ENCODE measurements around the gene GMPR2. TPM values are rescaled to one million over a fixed set of nuclear protein-coding genes. Genes with fewer than 3 reads are reported as not detected.

Gene GMPR2
- total RNA-seq, 1 experiment from 2014 or later: 164 TPM

DNA sequence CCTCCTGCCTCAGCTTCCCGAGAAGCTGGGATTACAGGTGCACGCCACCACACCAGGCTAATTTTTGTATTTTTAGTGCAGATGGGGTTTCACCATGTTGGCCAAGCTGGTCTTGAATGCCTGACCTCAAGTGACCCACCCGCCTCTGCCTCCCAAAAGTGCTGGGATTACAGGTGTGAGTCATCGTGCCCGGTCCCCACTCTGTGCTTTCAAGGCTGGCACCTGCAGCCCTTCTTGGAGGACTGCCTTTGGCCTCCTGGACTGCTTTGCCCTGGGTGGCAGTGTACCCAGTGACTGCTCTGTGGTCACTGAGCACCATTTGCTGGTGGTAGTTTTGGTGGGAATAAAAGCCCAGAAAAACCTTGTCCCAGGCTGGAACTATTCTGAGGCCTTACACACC is 54.3 kb downstream of the GMPR2 start:
- H2AFZ ChIP-seq (ENCODE audit: low read length): no peak overlapping the region
- no peak overlapping the region for H3K9ac ChIP-seq (ENCODE audit: low read length)
- no peak for DNase-seq
- H3K4me2 ChIP-seq (ENCODE audit: low read depth, low read length, poor library complexity, severe bottlenecking): no peak overlapping the region
- H3K9me2 ChIP-seq (replicated peaks; ENCODE audit: insufficient read depth, low read length): no peaks in the 10 kb centered on the region
- H4K20me1 ChIP-seq (ENCODE audit: insufficient read depth, low read depth, low read length): no peaks in the 10 kb centered on the region
- H3K4me1 ChIP-seq (ENCODE audit: low read length): no peaks in the 10 kb centered on the region
- H3K4me3 ChIP-seq (ENCODE audit: low read length): no peak overlapping the region
- H3K79me2 ChIP-seq (ENCODE audit: low read length): peaks cover 14% of the 10 kb centered on the region; the same call in 1 of the 2 replicates
- no peaks in the 10 kb centered on the region for H3K27me3 ChIP-seq (ENCODE audit: low read length)
- H3K9me3 ChIP-seq (ENCODE audit: low read length): no peaks in the 10 kb centered on the region
- H3K27ac ChIP-seq (ENCODE audit: low read length): no peak overlapping the region
- H3K36me3 ChIP-seq (ENCODE audit: insufficient read depth, low read length): peaks cover 12% of the 10 kb centered on the region; the same call in 1 of the 2 replicates

Small RNAs within 50 kb of the gene (small RNA-seq; reads per million reads assigned to genes)
- gene AL136295.4: not detected
- 0.28 reads per million for gene CHMP4A
- not detected for gene MDP1

Other genes with a start within 250 kb of the GMPR2 start
- 53.7 and 66.1 TPM in 2 replicates for gene DHRS4L2, start 244.0 kb upstream of the GMPR2 start, total RNA-seq (2014; rRNA removed; shearing (Covaris generic); ENCODE audit: low replicate concordance)
- 58.4 and 110 TPM in 2 replicates for gene CARMIL3, start 180.9 kb upstream of the GMPR2 start, total RNA-seq (2014; rRNA removed; shearing (Covaris generic); ENCODE audit: low replicate concordance)
- gene CPNE6, start 161.4 kb upstream of the GMPR2 start, total RNA-seq (2014; rRNA removed; shearing (Covaris generic); ENCODE audit: low replicate concordance): 0.04 and 1.3 TPM in 2 replicates
- gene PCK2, start 138.6 kb upstream of the GMPR2 start, total RNA-seq (2014; rRNA removed; shearing (Covaris generic); ENCODE audit: low replicate concordance): 106 and 151 TPM in 2 replicates
- 93.5 and 103 TPM in 2 replicates for gene DCAF11, start 118.2 kb upstream of the GMPR2 start, total RNA-seq (2014; rRNA removed; shearing (Covaris generic); ENCODE audit: low replicate concordance)
- 1.5 and 2.5 TPM in 2 replicates for gene NRL, start 118.0 kb upstream of the GMPR2 start, total RNA-seq (2014; rRNA removed; shearing (Covaris generic); ENCODE audit: low replicate concordance)
- 0.89 and 1.6 TPM in 2 replicates for gene FITM1, start 102.3 kb upstream of the GMPR2 start, total RNA-seq (2014; rRNA removed; shearing (Covaris generic); ENCODE audit: low replicate concordance)
- 435 and 452 TPM in 2 replicates for gene PSME1, start 96.7 kb upstream of the GMPR2 start, total RNA-seq (2014; rRNA removed; shearing (Covaris generic); ENCODE audit: low replicate concordance)
- 35.3 and 95.4 TPM in 2 replicates for gene EMC9, start 91.3 kb upstream of the GMPR2 start, total RNA-seq (2014; rRNA removed; shearing (Covaris generic); ENCODE audit: low replicate concordance)
- 469 and 536 TPM in 2 replicates for gene PSME2, start 86.3 kb upstream of the GMPR2 start, total RNA-seq (2014; rRNA removed; shearing (Covaris generic); ENCODE audit: low replicate concordance)
- gene RNF31, start 85.4 kb upstream of the GMPR2 start, total RNA-seq (2014; rRNA removed; shearing (Covaris generic); ENCODE audit: low replicate concordance): 82.0 and 153 TPM in 2 replicates
- 72.7 and 79.8 TPM in 2 replicates for gene IRF9, start 71.7 kb upstream of the GMPR2 start, total RNA-seq (2014; rRNA removed; shearing (Covaris generic); ENCODE audit: low replicate concordance)
- gene REC8, start 60.8 kb upstream of the GMPR2 start, total RNA-seq (2014; rRNA removed; shearing (Covaris generic); ENCODE audit: low replicate concordance): 22.1 and 34.6 TPM in 2 replicates
- 48.9 and 118 TPM in 2 replicates for gene IPO4, start 44.1 kb upstream of the GMPR2 start, total RNA-seq (2014; rRNA removed; shearing (Covaris generic); ENCODE audit: low replicate concordance)
- gene TM9SF1, start 37.5 kb upstream of the GMPR2 start, total RNA-seq (2014; rRNA removed; shearing (Covaris generic); ENCODE audit: low replicate concordance): 31.3 and 49.0 TPM in 2 replicates
- 4.2 TPM in 1 of 2 replicates, not detected in the other for gene TSSK4, start 27.2 kb upstream of the GMPR2 start, total RNA-seq (2014; rRNA removed; shearing (Covaris generic); ENCODE audit: low replicate concordance)
- 36.8 and 94.6 TPM in 2 replicates for gene CHMP4A, start 19.4 kb upstream of the GMPR2 start, total RNA-seq (2014; rRNA removed; shearing (Covaris generic); ENCODE audit: low replicate concordance)
- 30.7 and 35.4 TPM in 2 replicates for gene MDP1, start 16.9 kb upstream of the GMPR2 start, total RNA-seq (2014; rRNA removed; shearing (Covaris generic); ENCODE audit: low replicate concordance)
- 293 and 323 TPM in 2 replicates for gene NEDD8, start 562 bp upstream of the GMPR2 start, total RNA-seq (2014; rRNA removed; shearing (Covaris generic); ENCODE audit: low replicate concordance)
- gene TINF2, start 9.7 kb downstream of the GMPR2 start, total RNA-seq (2014; rRNA removed; shearing (Covaris generic); ENCODE audit: low replicate concordance): 81.1 and 104 TPM in 2 replicates
- 1.3 and 5.2 TPM in 2 replicates for gene TGM1, start 30.2 kb downstream of the GMPR2 start, total RNA-seq (2014; rRNA removed; shearing (Covaris generic); ENCODE audit: low replicate concordance)
- 45.1 and 64.1 TPM in 2 replicates for gene RABGGTA, start 38.7 kb downstream of the GMPR2 start, total RNA-seq (2014; rRNA removed; shearing (Covaris generic); ENCODE audit: low replicate concordance)
- 27.1 and 35.9 TPM in 2 replicates for gene DHRS1, start 66.9 kb downstream of the GMPR2 start, total RNA-seq (2014; rRNA removed; shearing (Covaris generic); ENCODE audit: low replicate concordance)
- gene NOP9, start 66.9 kb downstream of the GMPR2 start, total RNA-seq (2014; rRNA removed; shearing (Covaris generic); ENCODE audit: low replicate concordance): 42.0 and 44.7 TPM in 2 replicates
- 7.1 and 9.9 TPM in 2 replicates for gene CIDEB, start 75.0 kb downstream of the GMPR2 start, total RNA-seq (2014; rRNA removed; shearing (Covaris generic); ENCODE audit: low replicate concordance)
- 12.9 and 41.5 TPM in 2 replicates for gene LTB4R2, start 77.2 kb downstream of the GMPR2 start, total RNA-seq (2014; rRNA removed; shearing (Covaris generic); ENCODE audit: low replicate concordance)
- gene LTB4R, start 78.6 kb downstream of the GMPR2 start, total RNA-seq (2014; rRNA removed; shearing (Covaris generic); ENCODE audit: low replicate concordance): 26.6 and 29.6 TPM in 2 replicates
- gene ADCY4, start 102.1 kb downstream of the GMPR2 start, total RNA-seq (2014; rRNA removed; shearing (Covaris generic); ENCODE audit: low replicate concordance): 0.07 and 0.69 TPM in 2 replicates
- gene RIPK3, start 107.1 kb downstream of the GMPR2 start, total RNA-seq (2014; rRNA removed; shearing (Covaris generic); ENCODE audit: low replicate concordance): 1.6 and 2.3 TPM in 2 replicates
- 17.1 and 19.9 TPM in 2 replicates for gene NFATC4, start 135.3 kb downstream of the GMPR2 start, total RNA-seq (2014; rRNA removed; shearing (Covaris generic); ENCODE audit: low replicate concordance)
- gene NYNRIN, start 166.1 kb downstream of the GMPR2 start, total RNA-seq (2014; rRNA removed; shearing (Covaris generic); ENCODE audit: low replicate concordance): not detected in 2 replicates
- gene CBLN3, start 196.7 kb downstream of the GMPR2 start, total RNA-seq (2014; rRNA removed; shearing (Covaris generic); ENCODE audit: low replicate concordance): 1.1 and 3.6 TPM in 2 replicates
- 50.8 and 109 TPM in 2 replicates for gene KHNYN, start 197.0 kb downstream of the GMPR2 start, total RNA-seq (2014; rRNA removed; shearing (Covaris generic); ENCODE audit: low replicate concordance)
- 53.3 and 77.2 TPM in 2 replicates for gene SDR39U1, start 209.8 kb downstream of the GMPR2 start, total RNA-seq (2014; rRNA removed; shearing (Covaris generic); ENCODE audit: low replicate concordance)

All from Karpas-422 (cell line).